Parathyroid adenoma (tissue), 2 donors: Measurements from ENCODE around the gene EPB41.

Source experiments
- H2AFZ ChIP-seq: fragments of 300-600 bp; sonication (generic); one replicate; pipeline ENCODE4 v1.7.0; 2017; ENCODE audit warnings: antibody characterized with exemption, mild to moderate bottlenecking
- H3K27ac ChIP-seq: fragments of 300-600 bp; sonication (generic); one replicate; pipeline ENCODE4 v1.7.0; 2017
- H3K27me3 ChIP-seq: fragments of 300-600 bp; sonication (generic); one replicate; pipeline ENCODE4 v1.7.0; 2017; ENCODE audit warnings: low read length; ENCODE audit not compliant: control insufficient read depth, insufficient read depth
- H3K36me3 ChIP-seq: fragments of 300-600 bp; sonication (generic); one replicate; pipeline ENCODE4 v1.7.0; 2017; ENCODE audit warnings: low read length; ENCODE audit not compliant: control insufficient read depth, insufficient read depth
- H3K4me1 ChIP-seq: fragments of 300-600 bp; sonication (generic); one replicate; pipeline ENCODE4 v1.7.0; 2017; ENCODE audit warnings: control low read depth
- H3K4me2 ChIP-seq: fragments of 300-600 bp; sonication (generic); one replicate; pipeline ENCODE4 v1.7.0; 2017; ENCODE audit warnings: low read length
- H3K4me3 ChIP-seq: fragments of 300-600 bp; sonication (generic); one replicate; pipeline ENCODE4 v1.7.0; 2017; ENCODE audit warnings: low read depth, low read length
- H3K79me2 ChIP-seq: fragments of 300-600 bp; sonication (generic); one replicate; pipeline ENCODE4 v1.7.0; 2017; ENCODE audit warnings: control low read depth
- H3K9ac ChIP-seq: fragments of 300-600 bp; sonication (generic); one replicate; pipeline ENCODE4 v1.7.0; 2017; ENCODE audit warnings: mild to moderate bottlenecking
- H3K9me3 ChIP-seq: fragments of 300-600 bp; sonication (generic); one replicate; pipeline ENCODE4 v1.7.0; 2017; ENCODE audit warnings: low read length; ENCODE audit not compliant: control insufficient read depth
- TF ChIP-seq, protein P1 (sequence below): fragments of 300-600 bp; sonication (generic); IDR thresholded peaks from one replicate; pipeline ENCODE4 v1.7.0; 2017; ENCODE audit warnings: antibody characterized with exemption, mild to moderate bottlenecking
- donor health status: primary hyperparathyroidism.

EPB41 gene

DNA sequence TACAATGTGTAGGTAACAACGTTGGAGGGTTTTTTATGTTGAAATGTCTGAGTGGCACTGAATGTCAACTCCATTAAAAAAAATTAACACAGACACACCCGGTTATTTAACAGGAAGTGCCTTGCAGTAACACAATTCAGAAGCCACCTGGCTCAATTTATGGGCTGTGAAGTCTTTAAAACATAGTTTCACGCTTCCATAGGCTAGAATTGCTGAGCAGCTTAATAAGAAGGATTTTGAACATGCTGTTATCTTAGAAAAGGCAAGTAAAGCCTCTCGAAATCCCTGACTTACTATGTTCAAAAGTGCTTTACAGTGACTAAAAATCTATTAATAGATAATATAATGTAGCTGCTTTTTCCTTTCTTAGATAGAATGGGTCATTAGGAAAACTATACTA, 247.7 kb downstream of the EPB41 start:
- Histone ChIP-seq H3K79me2 (peaks cover 23% of the 10 kb centered on the region), H3K36me3 (no peaks in the 10 kb centered on the region), H3K27me3 (no peaks in the 10 kb centered on the region), H3K27ac (no peak overlapping the region), H3K4me3 (no peak overlapping the region), H3K9ac (no peak overlapping the region), H3K4me2 (no peak overlapping the region), H3K9me3 (no peaks in the 10 kb centered on the region), H2AFZ (no peak overlapping the region), H3K4me1 (peaks cover 10% of the 10 kb centered on the region)
- TF ChIP-seq, protein P1, sequence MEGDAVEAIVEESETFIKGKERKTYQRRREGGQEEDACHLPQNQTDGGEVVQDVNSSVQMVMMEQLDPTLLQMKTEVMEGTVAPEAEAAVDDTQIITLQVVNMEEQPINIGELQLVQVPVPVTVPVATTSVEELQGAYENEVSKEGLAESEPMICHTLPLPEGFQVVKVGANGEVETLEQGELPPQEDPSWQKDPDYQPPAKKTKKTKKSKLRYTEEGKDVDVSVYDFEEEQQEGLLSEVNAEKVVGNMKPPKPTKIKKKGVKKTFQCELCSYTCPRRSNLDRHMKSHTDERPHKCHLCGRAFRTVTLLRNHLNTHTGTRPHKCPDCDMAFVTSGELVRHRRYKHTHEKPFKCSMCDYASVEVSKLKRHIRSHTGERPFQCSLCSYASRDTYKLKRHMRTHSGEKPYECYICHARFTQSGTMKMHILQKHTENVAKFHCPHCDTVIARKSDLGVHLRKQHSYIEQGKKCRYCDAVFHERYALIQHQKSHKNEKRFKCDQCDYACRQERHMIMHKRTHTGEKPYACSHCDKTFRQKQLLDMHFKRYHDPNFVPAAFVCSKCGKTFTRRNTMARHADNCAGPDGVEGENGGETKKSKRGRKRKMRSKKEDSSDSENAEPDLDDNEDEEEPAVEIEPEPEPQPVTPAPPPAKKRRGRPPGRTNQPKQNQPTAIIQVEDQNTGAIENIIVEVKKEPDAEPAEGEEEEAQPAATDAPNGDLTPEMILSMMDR, result no peak

DNA sequence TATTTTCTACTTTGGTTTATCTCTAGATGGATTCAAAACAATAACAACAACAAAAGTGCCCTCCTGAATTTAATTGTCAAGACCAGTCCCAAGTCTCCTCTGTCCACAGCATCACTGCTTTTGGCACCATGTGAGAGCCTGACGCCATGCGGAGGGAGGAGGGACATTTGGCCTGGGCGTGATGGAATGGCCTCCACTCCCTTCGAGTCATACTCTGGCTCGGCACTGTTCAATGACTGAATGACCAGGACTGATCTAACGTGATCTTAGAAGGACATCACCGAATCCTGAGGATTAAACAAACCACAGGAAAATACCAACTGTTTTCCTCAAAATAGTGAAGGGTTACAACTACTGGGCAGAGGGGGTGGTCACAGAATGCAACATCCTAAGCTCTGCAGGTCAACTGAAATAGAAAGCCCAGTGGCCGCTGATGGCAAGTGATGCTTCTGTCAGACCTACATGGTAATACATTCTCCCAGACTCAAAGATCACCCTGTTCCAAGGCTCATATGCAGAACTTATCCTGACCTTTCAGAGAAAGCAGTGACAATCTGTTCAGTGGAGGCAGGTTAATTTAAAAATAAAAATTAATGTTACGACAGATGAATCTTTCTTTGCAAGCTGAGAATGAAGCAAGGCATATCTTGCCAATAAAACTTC, 248.2 kb downstream of the EPB41 start:
- Histone ChIP-seq H2AFZ (no peak overlapping the region), H3K9ac (no peak overlapping the region), H3K79me2 (peaks cover 26% of the 10 kb centered on the region), H3K27ac (no peak overlapping the region), H3K36me3 (no peaks in the 10 kb centered on the region), H3K27me3 (no peaks in the 10 kb centered on the region), H3K4me2 (no peak overlapping the region), H3K9me3 (no peaks in the 10 kb centered on the region), H3K4me1 (peaks cover 6% of the 10 kb centered on the region), H3K4me3 (no peak overlapping the region)
- TF ChIP-seq, protein P1, result no peak

DNA sequence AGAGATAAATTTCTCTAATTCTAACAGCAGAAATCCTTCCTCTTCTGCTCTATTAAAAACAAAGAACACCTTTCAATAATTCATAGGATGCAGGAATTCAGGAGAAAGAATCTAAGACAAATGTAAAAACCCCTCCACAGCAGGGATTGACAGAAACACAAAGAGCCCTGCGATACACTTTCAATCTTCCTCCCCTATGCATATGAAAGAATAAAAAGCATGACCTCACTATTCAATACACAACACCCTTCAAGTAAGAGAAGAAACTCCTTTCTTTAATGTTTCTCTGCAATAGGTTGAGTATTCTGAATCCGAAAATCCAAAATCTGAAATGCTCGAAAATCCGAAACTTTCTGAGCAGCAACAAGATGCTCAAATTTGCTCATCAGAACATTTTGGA, 250.2 kb downstream of the EPB41 start:
- H3K4me2 ChIP-seq, result no peak overlapping the region
- TF ChIP-seq, protein P1, result no peak

DNA sequence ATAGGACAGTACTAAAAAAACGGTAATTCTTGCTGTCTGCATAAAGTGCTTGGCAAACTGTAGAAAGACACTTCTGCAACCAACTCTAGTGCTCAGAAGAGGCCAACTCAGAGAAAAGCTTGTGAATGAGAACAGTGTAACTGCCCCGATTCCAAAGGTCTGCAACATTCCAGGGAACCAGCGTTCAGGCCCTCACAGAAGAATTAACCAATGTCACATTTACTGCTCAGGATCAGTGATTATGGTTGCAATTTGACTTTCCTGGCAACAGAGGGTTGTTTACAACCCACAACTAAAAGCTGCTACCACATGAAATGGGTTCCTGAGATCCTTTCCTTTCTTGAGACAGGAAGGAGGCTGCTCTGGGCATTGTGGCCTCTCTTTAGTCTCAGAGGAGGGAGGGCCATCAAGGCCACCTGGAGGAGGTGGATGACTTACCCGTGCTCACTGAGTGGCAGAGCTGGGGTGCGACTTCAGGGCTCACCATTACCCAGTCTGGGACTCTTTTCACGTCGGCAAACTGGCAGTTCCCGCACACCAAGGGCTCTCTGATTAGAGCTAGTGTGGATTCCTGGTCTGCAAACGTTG, 252.0 kb downstream of the EPB41 start:
- H3K79me2 ChIP-seq, result peaks cover 43% of the 10 kb centered on the region
- no peaks in the 10 kb centered on the region for H3K9me3 ChIP-seq
- H3K27ac ChIP-seq, result no peak overlapping the region
- no peak overlapping the region for H3K4me3 ChIP-seq
- H3K4me1 ChIP-seq, result peaks cover 2% of the 10 kb centered on the region
- H2AFZ ChIP-seq, result no peak overlapping the region
- H3K4me2 ChIP-seq, result no peak overlapping the region
- H3K36me3 ChIP-seq, result no peaks in the 10 kb centered on the region
- TF ChIP-seq, protein P1, result no peak
- no peaks in the 10 kb centered on the region for H3K27me3 ChIP-seq
- no peak overlapping the region for H3K9ac ChIP-seq

More for the DNA sequence above, 250.2 kb downstream of the EPB41 start:
- Histone ChIP-seq H2AFZ (no peak overlapping the region), H3K9ac (no peak overlapping the region), H3K4me3 (no peak overlapping the region), H3K4me1 (peaks cover 5% of the 10 kb centered on the region), H3K27ac (no peak overlapping the region), H3K79me2 (peaks cover 32% of the 10 kb centered on the region), H3K9me3 (no peaks in the 10 kb centered on the region), H3K36me3 (no peaks in the 10 kb centered on the region), H3K27me3 (no peaks in the 10 kb centered on the region)

DNA sequence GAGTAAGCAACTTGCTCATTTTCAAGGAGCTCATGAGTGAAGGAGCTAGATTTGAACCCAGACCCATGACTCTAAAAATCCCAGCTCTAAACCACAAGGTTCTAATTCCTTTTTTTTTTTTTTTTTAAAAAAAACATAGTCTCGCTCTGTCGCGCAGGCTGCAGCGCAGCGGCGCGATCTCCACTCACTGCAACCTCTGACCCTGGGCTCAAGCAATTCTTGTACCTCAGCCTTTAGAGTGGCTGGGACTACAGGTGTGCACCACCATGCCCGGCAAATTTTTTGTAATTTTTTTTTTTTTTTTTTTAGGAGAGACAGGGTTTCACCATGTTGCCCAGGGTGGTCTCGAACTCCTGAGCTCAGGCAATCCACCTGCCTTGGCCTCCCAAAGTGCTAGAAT, 253.5 kb downstream of the EPB41 start:
- Histone ChIP-seq H3K36me3 (no peaks in the 10 kb centered on the region), H3K27ac (no peak overlapping the region), H3K9ac (no peak overlapping the region), H3K4me3 (no peak overlapping the region), H3K79me2 (peaks cover 46% of the 10 kb centered on the region), H2AFZ (no peak overlapping the region), H3K9me3 (no peaks in the 10 kb centered on the region), H3K27me3 (no peaks in the 10 kb centered on the region), H3K4me1 (peaks cover 2% of the 10 kb centered on the region), H3K4me2 (no peak overlapping the region)
- TF ChIP-seq, protein P1, result no peak
